NCI-H146 treated with DMSO at 0.1 percent for 48 hours (cell line): Measurements from ENCODE around the gene TRIM67.
"Not testable (repeated sequence)": the region's sequence is repeated elsewhere in the genome, so short reads cannot be mapped to it uniquely, and the experiment has no call there.

Experiments
- DNase-seq: peaks from one replicate; lab custom pipeline; 2025; ENCODE audit not compliant: unreplicated experiment; lab: John Stamatoyannopoulos, UW

TRIM67 gene

DNA sequence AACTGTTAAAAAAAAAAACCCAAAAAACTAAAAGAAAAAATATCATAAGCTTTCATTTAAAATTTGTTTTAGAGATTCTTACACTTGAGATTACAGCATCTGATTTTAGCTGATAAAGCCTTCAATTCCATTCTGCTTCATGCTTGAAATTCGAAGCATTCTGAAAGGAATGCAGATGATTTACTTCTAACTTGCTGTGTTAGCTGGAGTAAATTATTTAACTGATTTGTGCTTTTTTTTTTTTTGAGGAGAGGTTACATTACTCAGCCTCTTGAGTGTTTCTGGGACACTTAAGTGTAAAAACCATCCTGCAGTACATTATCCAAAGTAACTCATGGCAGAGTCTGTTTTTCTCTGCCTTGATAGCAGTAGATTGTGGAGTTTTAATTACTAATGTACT is 4.5 kb upstream of the TRIM67 start:
- DNase-seq: no peak

GRCh38 chr1:231158141-231158540 is 3.7 kb upstream of the TRIM67 start:
- not testable (repeated sequence) for DNase-seq

GRCh38 chr1:231159202-231159962 is 2.5 kb upstream of the TRIM67 start:
- DNase-seq: no peak

GRCh38 chr1:231159963-231160761 is 1.7 kb upstream of the TRIM67 start:
- DNase-seq: no peak

DNA sequence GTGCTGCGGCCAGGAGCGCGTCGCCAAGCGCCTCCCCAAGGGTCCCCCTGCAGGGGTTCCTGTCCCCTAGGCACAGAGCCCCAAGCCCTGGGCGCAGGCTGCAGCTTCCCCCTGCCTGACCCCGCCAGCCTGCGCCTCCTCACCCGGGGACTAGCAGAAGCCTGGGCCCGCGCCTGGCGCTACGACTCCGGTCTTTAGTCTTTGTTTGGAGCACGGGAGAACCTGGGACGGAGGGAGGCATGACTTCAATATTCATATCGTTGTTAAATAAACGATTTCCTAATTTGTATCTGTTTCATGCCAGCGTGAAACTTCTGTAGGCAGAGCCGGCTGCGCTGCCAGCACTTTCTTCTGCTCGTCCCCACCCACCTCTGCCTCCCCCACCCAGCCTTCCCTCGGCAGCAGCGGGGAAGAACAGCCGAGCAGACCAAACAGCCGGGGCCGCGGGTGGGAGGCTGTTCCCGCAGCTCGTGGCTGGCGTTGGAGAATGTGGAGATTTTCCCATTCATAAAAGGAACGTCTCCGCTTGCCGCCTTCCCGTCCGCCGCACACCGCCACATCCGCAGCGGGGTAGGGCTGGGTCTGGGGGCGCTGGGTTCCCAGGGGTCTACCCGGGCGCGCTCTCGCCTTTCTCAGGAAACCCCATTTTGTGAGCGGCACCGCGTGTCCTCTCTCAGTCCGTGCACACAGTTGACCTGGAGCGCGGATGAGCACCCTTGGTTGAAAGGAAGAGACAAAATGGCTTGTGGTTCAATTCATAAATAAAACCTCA is 777 bp upstream of the TRIM67 start:
- DNase-seq: peak; percentile 67

- peak; percentile 62 for DNase-seq
Measured at GRCh38 chr1:231162297-231162969, 575 bp downstream of the TRIM67 start.

DNA sequence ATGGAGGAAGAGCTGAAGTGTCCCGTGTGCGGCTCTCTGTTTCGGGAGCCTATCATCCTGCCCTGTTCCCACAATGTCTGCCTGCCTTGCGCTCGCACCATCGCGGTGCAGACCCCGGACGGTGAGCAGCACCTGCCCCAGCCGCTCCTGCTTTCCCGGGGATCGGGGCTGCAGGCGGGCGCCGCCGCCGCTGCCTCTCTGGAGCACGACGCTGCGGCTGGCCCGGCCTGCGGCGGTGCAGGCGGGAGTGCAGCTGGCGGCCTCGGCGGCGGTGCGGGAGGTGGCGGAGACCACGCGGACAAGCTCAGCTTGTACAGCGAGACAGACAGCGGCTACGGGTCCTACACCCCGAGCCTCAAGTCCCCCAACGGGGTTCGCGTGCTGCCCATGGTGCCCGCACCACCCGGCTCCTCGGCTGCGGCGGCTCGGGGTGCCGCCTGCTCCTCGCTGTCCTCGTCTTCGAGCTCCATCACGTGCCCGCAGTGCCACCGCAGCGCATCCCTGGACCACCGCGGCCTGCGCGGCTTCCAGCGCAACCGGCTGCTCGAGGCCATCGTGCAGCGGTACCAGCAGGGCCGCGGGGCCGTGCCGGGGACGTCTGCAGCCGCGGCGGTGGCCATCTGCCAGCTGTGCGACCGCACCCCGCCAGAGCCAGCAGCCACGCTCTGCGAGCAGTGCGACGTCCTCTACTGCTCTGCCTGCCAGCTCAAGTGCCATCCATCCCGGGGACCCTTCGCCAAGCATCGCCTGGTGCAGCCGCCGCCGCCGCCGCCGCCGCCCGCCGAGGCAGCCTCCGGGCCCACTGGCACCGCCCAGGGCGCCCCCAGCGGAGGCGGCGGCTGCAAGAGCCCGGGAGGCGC is 1.3 kb downstream of the TRIM67 start:
- no peak for DNase-seq

DNA sequence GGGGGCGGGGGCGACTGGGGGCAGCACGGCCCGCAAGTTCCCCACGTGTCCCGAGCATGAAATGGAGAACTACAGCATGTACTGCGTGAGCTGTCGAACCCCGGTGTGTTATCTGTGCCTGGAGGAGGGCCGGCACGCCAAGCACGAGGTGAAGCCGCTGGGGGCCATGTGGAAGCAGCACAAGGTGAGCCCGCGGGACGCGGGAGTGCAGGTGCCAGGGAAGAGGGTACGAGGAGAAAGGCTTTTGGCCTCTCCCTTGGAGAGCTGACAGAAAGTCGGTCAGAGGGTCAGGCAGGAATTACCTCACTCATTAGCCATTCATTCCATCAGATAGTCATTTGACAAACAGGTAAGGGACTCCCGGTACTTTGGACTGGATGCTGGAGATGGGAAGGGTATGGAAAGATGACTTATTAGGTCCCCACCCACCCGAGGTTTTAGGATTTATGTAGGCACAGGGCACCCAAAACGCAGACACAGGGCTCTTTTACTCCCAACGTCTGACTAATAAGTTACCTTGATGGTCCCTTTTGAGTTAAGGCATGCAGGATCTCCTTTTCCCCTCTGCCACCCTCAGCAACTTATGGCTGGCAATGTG is 2.1 kb downstream of the TRIM67 start:
- no peak for DNase-seq

GRCh38 chr1:231165371-231165770 is 3.5 kb downstream of the TRIM67 start:
- no peak for DNase-seq

GRCh38 chr1:231166398-231166797 is 4.5 kb downstream of the TRIM67 start:
- DNase-seq: no peak

- no peak for DNase-seq
Measured at GRCh38 chr1:231170875-231171274, 9.0 kb downstream of the TRIM67 start.

GRCh38 chr1:231171623-231172197 is 9.9 kb downstream of the TRIM67 start:
- no peak for DNase-seq

DNA sequence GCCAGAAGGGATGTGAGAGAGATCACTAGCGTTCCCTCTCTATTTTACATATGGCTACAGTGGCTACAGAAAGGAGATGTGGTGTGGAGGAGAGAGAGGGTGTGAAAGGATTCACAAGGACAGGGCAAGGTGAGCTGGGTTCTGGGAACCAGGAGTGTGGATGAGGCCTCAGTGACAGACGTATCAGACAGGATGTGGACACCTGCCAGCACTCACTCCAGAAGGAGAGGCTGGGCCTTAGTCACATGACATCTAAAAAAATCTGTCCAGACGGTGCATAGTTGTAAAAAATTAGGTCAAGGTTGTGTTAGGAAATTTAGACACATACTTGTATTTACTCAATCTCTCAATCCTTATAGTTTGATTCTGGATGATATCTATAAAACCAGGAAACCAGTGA is 10.6 kb downstream of the TRIM67 start:
- no peak for DNase-seq

GRCh38 chr1:231176421-231176820 is 14.6 kb downstream of the TRIM67 start:
- no peak for DNase-seq

GRCh38 chr1:231177226-231177625 is 15.4 kb downstream of the TRIM67 start:
- no peak for DNase-seq

GRCh38 chr1:231177936-231178335 is 16.1 kb downstream of the TRIM67 start:
- DNase-seq: no peak

GRCh38 chr1:231178970-231179369 is 17.1 kb downstream of the TRIM67 start:
- DNase-seq: no peak

DNA sequence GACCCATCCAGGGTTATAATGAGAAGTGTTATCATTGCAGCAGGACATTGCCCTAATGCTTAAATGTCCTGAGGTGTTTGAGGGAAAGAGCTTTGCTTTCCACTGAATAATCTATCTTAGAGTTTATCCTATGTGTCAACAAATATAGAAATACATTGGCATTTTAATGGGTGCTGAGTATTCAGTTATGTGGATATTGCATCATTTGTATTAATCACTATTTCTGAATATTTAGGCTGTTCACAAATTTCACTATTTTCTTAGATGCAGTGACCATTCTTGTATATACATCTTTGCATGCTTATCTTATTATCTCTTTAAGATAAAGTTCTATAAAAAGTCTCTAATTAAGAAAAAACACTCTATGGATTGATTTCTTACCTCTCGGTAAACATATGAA is 18.2 kb downstream of the TRIM67 start:
- no peak for DNase-seq

- DNase-seq: no peak
Measured at GRCh38 chr1:231181271-231181670, 19.4 kb downstream of the TRIM67 start.
